ENCODE measurements around the gene SCN4B. TPM values are rescaled to one million over a fixed set of nuclear protein-coding genes. Genes with fewer than 3 reads are reported as not detected.

SCN4B gene
- total and polyA plus RNA-seq, 2 of the 8 experiments (the other 6 are each of a cell fraction or from before 2014, with no cell fraction given), result 2.8 to 4.9 TPM

- peak overlapping the region; percentile 76 to 91 for H3K4me2 ChIP-seq (ENCODE audit: insufficient read depth in 1 of 2, low read depth in 2 of 2, low read length in 2 of 2)
- ChIA-PET CTCF (ENCODE audit: partially characterized antibody) (interaction anchor here (0.7 to 7.4 kb wide), 11 partner anchors 9 to 196 kb away, joined by 3 to 170 read pairs (median 7); partner anchors contain the start of gene SCN2B), POLR2A (ENCODE audit: partially characterized antibody) (interaction anchor here (1.0 to 3.3 kb wide), 7 partner anchors 8 to 24 kb away, joined by 3 to 16 read pairs (median 5); no protein-coding TSS in a partner anchor)
- H3K79me1 ChIP-seq (ENCODE audit: low read depth, low read length), result no peaks in the 10 kb centered on the region
- H2BK12ac ChIP-seq (ENCODE audit: low read depth, low read length), result peak overlapping the region; percentile 87; the same call in 1 of the 2 replicates
- H3K23me2 ChIP-seq (ENCODE audit: low read depth, low read length), result peaks cover 27% of the 10 kb centered on the region
- 5% methylated on average over 14 of the region's 21 CpGs; no CpG with 5 or more reads in 1 of the 2 experiments for WGBS, 2 experiments (ENCODE audit: extremely low coverage in 1 of 2, insufficient coverage in 1 of 2, insufficient read length in 1 of 2, insufficient replicate concordance in 2 of 2, low coverage in 1 of 2, low lambda C conversion rate in 2 of 2, missing lambda C conversion rate in 1 of 2)
- H2BK20ac ChIP-seq (ENCODE audit: low read length), result no peak overlapping the region
- H4K20me1 ChIP-seq (replicated peaks in 1 of 2; ENCODE audit: control insufficient read depth in 1 of 2, insufficient read depth in 2 of 2, low read length in 2 of 2), result no peaks in the 10 kb centered on the region
- H4K5ac ChIP-seq (ENCODE audit: insufficient read length, low read depth, low read length), result no peak overlapping the region
- DNase-seq (ENCODE audit: low read depth in 1 of 2, low spot score in 2 of 2) (no peak), FAIRE-seq (no peak)
- H3K56ac ChIP-seq (replicated peaks; ENCODE audit: insufficient read length, low read depth, low read length), result no peak overlapping the region
- H3K9me3 ChIP-seq (ENCODE audit: insufficient read depth in 2 of 2, low read depth in 1 of 2, low read length in 1 of 2), result no peaks in the 10 kb centered on the region
- H2AK5ac ChIP-seq (ENCODE audit: low read depth, low read length), result no peak overlapping the region
- no peak overlapping the region for H4K91ac ChIP-seq (replicated peaks; ENCODE audit: insufficient read length, low read length)
- no peaks in the 10 kb centered on the region for H3K36me3 ChIP-seq (ENCODE audit: control insufficient read depth in 2 of 4, insufficient read depth in 4 of 4, low read length in 3 of 4)
- no peaks in the 10 kb centered on the region for H3K79me2 ChIP-seq (ENCODE audit: control insufficient read depth in 1 of 2, insufficient read depth in 2 of 2, low read length in 2 of 2)
- H3K14ac ChIP-seq (ENCODE audit: insufficient read length), result no peak overlapping the region
- H3K4me3 ChIP-seq (ENCODE audit: extremely low read depth in 1 of 4, insufficient read depth in 2 of 4, low read depth in 3 of 4, low read length in 4 of 4), result peak overlapping the region; percentile 14 to 56 (median 32); a peak in 7 of 8 replicates
- H3K27me3 ChIP-seq (replicated peaks in 1 of 4; ENCODE audit: control insufficient read depth in 3 of 4, extremely low read depth in 1 of 4, insufficient read depth in 3 of 4, low read length in 3 of 4), result peaks cover 26 to 79% (median 71%) of the 10 kb centered on the region in 4 experiments
- peaks cover 4 to 53% (median 39%) of the 10 kb centered on the region in 4 experiments for H3K4me1 ChIP-seq (replicated peaks in 1 of 4; ENCODE audit: control insufficient read depth in 3 of 4, insufficient read depth in 4 of 4, low read length in 3 of 4)
- no peak overlapping the region; the same call in 1 of the 2 replicates for H2BK15ac ChIP-seq (ENCODE audit: low read length)
- H2BK5ac ChIP-seq (ENCODE audit: low read depth, low read length), result peak overlapping the region; percentile 12; the same call in 1 of the 2 replicates
- H3K23ac ChIP-seq (ENCODE audit: insufficient read length), result no peak overlapping the region
- no peak overlapping the region for H4K8ac ChIP-seq (ENCODE audit: extremely low read depth, insufficient read depth, low read length)
- H3K27ac ChIP-seq (ENCODE audit: low read depth, low read length), result no peak overlapping the region
- 0 out of 2 replicates have a peak overlapping the region, but pooled peaks have one; percentile 27 for H2AFZ ChIP-seq (ENCODE audit: low read length)
- no peak overlapping the region for H3K4ac ChIP-seq (replicated peaks; ENCODE audit: insufficient read length, low read depth, low read length)
- no peak overlapping the region for H3K9ac ChIP-seq (replicated peaks in 1 of 4; ENCODE audit: extremely low read depth in 1 of 4, low read depth in 3 of 4, low read length in 3 of 4)
- H3K18ac ChIP-seq (ENCODE audit: extremely low read depth, low read length), result 0 out of 2 replicates have a peak overlapping the region, but pooled peaks have one; percentile 26
- H2BK120ac ChIP-seq (replicated peaks; ENCODE audit: low read depth, low read length), result no peak overlapping the region
- no peak for TF ChIP-seq ASH2L (IDR thresholded peaks at IDR 0.05; ENCODE audit: low read length)
- TF ChIP-seq HDAC2 (IDR thresholded peaks at IDR 0.05; ENCODE audit: borderline replicate concordance in 1 of 2, low read depth in 2 of 2, low read length in 2 of 2), result no peak
- no peak for TF ChIP-seq ZNF274 (IDR thresholded peaks at IDR 0.05; ENCODE audit: borderline replicate concordance, extremely low read depth, low read length)
- no peak for TF ChIP-seq ATF2 (IDR thresholded peaks at IDR 0.05; ENCODE audit: low read length)
- TF ChIP-seq NRF1 (IDR thresholded peaks at IDR 0.05; ENCODE audit: low read depth, low read length), result no peak
- no peak for TF ChIP-seq FOSL1 (IDR thresholded peaks at IDR 0.05; ENCODE audit: insufficient read depth, low read depth, low read length)
- TF ChIP-seq JUND (IDR thresholded peaks at IDR 0.05; ENCODE audit: low read length), result no peak
- no peak for TF ChIP-seq BCL11A (IDR thresholded peaks at IDR 0.05; ENCODE audit: low read depth in 2 of 2, low read length in 2 of 2)
- no peak for TF ChIP-seq CBX5 (IDR thresholded peaks at IDR 0.05; ENCODE audit: low read depth, low read length)
- TF ChIP-seq EP300 (IDR thresholded peaks at IDR 0.05; ENCODE audit: borderline replicate concordance in 1 of 2, low read depth in 2 of 2, low read length in 2 of 2), result no peak
These were observed 4.0 kb upstream of the SCN4B start for GRCh38 chr11:118156531-118157185.

Data from H1 (cell line).